Fibroblast of upper back skin (primary cell): Measurements from ENCODE around the gene TBC1D10B.
"Not testable (repeated sequence)": the region's sequence is repeated elsewhere in the genome, so short reads cannot be mapped to it uniquely, and the experiment has no call there.

Source experiments
- DNase-seq: peaks from one replicate; pipeline ENCODE4 v3.0.0-alpha.2; 2013

Gene TBC1D10B

DNA sequence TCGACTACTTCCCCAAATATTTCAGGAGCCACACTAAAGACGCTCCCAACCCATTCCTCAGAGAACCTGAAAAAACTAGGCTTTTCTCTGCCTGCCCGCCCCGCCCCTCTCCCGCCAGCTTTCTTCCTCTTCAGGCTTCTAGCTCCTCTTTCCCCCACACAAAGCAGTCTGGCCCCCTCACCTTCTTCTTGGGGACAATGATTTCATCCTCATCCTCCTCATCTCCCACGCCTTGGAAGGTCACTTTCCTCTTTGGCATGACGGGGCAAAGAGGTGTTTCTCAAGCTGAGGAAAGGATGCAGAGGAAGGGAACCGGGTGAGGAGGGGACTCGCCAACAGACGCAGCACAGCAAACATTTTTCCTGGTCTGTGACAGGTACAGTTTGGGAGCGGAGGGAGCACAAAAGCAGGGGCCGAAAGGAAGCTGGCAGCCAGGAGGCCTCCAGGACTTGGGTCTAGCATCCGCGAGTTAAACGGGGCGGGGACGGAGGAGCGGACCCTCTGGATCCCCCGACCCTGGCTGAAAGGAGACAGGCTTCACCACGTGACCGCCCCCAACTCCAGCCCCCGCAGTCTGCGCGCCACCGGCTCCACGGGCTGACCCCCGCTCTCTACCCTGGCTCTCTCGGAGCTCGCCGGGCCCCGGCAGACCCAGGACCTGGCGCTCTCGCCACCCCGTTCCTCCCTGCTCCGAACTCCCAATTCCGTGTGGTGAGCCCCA lies 15.7 kb downstream of the TBC1D10B start:
- DNase-seq: no peak

DNA sequence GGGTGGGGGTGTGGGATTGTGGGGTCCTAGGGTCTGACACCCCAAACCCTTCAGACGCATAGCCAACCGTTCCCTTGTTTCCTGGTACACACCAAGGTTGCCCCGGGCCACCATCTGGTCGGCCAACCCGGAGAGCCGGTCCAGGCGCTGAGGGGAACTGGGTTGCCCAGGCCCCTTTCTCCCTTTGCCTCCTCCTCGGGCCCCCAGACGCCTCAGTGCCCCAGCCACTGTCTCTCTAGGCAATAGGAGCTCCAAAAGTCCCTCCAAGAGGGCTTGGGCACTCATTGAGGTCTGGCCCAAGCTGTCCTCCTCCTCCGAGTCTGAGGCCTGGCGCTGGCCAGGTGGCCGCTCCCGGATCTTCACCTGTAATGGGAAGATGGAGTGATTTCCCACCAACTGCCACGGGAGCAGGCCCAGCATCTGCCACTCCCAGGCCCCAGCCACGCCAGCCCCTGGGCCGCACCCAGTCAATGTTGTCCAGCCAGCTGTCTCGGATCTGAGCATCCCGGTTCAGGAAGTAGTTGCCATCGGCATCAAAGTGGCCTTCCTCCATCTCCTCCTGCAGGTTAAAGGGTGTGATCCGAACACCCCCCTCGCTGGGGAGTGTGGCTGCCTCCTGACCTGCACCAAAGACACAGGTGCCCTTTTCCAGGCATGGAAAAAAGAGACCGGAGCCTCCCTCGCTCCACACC lies 16.7 kb downstream of the TBC1D10B start:
- no peak for DNase-seq

DNA sequence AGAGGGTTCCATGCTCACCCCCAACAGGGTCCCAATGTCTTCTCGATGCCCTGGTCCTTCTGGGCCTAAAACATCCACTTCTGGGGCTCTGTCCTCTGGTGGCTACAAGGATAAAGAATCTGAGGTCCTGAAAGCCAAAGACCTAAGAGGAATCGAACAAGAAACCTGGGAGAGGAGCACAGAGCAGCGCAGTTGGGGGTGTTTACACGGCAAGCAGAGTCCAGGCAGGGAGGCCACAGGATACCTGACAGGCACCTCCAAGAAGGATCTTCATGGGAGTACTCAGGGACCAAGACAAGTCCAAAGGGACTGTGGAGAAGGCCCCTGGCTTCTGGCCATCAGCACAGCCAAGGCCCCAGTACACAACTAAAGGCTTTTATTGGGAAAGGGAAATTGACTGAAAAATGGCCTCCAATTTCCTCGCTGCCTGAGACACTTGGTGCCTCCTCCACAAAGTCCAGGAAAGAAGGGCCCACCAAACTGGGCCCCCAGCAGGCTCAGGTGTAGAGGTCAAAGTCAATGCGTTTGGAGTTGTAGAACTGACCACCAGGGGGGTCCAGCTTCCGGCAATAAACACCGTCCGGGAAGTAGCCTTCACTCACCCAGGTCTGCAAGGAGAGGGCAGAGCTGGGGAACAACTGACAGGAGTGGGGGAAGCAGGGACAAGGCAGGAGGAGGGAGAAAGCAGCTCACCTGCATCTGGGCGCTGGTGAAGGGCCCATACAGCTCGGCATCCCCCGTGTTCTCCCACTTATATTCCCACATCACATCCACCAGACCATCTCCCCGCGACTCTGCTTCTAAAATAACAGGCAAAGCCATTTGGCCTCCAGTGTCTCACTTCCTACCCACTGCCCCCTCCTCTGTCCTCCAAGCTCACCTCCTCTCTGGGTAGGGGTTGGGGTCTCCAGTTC lies 17.5 kb downstream of the TBC1D10B start:
- no peak for DNase-seq

DNA sequence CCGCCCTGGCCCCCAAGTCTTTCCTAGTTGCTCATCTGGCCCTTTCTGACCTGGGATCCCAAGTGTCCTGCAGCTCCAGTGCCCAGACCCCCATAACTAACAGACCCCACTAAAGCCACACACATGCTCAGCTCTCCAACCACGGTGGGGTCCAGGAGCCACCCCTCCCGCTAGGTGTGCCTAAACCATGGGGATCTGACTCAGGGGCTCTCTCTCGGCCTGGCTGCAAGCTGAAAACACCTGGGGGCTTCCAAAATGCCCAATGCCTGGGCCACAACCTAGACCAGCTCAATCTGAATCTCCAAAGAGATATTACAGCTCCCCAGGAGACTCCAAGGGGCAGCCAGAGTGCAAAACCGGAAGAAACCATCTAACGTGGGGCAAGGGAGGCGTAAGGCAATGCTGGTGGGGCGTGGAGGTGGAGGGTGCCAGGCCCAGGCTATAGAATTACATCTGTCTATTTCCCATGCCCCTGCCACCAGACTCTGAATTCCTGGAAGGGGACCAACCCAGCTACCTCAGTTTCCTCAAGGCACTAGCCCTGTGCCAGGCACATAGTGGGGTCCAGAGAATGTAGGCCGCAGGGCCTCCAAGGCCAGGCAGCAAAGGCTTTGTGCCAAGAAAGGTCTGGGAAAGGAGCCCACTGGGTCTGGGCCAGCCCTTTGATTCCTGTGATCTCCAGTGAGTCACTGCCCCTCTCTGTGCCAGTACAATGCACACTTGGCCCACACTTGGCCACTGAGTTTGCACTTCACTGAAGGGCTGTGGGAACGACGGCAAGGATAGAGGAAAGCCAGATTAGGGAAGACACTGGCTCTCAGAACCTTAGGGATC lies 18.5 kb downstream of the TBC1D10B start:
- peak; percentile 72 for DNase-seq

DNA sequence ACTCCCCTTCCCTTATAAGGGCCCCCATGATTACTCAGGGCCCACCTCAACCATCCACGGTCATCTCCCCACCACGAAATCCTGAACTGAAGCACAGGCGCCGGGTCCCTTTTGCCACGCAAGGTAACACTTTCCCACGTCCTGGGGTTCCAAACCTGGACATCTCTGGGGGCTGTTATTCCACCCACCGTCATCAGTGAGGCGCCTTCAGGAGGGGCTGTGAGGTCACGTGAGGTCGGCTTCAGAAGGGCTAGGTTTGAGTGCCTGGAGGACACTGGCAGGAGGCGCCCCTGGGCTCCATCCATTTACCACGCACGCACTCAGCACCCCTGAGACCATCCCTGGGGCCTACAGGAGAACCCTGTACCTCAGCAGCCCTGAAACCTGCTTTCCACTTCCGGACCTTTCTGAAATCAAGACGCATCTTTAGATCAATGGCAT lies 19.3 kb downstream of the TBC1D10B start:
- no peak for DNase-seq

DNA sequence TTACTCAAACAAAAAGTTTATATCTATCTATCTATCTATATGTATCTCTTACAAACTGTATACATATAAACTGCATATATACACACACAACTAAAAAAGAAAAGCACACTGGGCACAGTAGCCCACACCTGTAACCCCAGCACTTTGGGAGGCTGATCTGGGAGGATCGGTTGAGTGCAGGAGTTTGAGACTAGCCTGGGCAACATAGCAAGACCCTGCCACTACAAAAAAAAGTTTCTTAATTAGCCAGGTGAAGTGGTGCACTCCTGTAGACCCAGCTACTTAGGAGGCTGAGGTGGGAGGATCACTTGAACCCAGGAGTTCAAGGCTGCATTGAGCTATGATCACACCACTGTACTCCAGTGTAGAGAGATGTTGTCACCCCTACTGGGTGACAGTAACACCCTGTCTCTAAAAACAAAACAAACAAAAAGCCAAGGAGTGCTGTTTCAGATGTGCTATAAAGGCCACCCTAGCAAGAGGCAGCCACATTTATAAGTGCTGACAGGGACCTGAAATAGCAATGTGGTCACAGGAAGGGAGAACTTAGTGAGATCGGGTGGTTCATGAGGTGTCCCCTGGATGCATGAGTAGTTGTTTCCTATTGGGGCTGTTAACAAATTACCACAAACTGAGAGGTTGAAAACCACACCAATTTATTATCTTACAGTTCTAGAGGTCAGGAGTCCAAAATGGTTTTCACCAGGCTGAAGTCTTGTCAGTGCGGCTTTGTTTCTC lies 20.0 kb downstream of the TBC1D10B start:
- DNase-seq: no peak

DNA sequence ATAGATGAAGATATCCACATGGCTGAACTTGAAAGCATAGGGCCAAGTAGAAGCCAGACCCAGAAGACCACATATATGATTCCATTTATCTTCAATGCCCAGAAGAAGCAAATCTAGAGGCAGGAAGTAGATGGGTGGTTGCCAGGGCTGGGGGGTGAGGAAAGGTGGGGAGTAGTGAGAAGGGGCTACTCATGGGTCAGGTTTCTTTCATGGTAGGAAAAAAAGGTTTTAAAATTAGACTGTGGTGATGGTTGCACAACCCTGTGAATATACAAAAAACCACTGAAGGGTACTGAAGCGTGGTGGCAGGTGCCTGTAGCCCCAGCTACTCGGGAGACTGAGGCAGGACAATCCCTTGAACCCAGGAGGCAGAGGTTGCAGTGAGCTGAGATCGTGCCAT lies 20.6 kb downstream of the TBC1D10B start:
- DNase-seq: no peak

DNA sequence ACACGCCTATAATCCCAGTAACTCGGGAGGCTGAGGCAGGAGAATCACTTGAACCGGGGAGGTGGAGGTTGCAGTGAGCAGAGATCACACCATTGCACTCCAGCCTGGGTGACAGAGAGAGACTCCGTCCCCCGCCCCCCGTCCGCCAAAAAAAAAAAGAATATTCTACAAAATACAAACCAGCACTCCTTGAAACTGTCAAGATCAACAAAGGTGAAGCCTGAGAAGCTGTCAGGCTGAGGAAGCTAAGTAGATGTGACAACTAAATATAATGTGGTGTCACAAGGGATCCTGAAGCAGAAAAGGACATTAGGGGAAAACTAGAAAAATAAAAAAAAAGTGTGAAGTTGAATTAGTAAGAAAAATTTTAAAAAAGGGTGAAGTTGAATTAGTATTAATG lies 21.4 kb downstream of the TBC1D10B start:
- DNase-seq: no peak

DNA sequence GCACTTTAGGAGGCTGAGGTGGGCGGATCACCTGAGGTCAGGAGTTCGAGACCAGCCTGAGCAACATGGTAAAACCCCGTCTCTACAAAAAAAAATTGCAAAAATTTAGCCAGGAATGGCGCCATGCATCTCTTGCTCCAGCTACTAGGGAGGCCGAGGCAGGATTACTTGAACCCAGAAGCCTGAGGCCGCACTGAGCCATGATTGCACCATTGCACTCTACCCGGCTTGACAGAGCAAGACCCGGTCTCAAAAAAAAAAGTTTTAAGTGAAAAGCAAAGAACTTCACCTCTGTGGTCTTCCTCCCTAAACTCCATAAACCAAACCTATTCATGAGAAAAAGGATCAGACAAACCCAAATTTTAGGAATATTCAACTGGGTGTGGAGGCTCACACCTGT lies 22.2 kb downstream of the TBC1D10B start:
- no peak for DNase-seq

DNA sequence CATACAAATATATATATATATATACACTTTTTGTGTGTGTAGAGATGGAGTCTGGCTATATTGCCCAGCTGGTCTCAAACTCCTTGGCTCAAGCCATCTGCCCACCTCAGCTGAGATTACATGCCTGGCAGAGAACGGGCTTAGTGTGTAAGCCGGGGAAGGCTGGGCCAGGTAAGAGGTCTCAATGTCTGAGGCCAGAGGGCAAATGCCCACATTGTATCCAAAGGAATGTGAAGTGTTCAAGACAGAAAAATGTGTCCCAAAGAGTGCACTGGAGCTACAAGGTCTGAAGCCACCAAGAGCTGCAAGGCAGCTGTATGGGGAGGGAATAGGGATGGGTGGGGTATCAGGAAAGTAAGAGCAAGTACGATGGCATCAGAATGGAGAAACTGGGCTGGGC lies 24.0 kb downstream of the TBC1D10B start:
- no peak for DNase-seq

DNA sequence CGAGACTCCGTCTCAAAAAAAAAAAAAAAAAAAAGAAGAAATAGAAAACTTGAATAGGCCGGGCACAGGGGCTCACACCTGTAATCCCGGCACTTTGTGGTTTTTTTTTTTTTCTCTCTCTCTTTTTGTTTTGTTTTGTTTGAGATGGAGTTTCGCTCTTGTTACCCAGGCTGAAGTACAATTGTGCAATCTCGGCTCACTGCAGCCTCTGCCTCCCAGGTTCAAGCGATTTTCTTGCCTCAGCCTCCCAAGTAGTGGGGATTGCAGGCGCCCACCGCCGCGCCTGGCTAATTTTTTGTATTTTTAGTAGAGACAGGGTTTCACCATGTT lies 26.8 kb downstream of the TBC1D10B start:
- DNase-seq: not testable (repeated sequence)

DNA sequence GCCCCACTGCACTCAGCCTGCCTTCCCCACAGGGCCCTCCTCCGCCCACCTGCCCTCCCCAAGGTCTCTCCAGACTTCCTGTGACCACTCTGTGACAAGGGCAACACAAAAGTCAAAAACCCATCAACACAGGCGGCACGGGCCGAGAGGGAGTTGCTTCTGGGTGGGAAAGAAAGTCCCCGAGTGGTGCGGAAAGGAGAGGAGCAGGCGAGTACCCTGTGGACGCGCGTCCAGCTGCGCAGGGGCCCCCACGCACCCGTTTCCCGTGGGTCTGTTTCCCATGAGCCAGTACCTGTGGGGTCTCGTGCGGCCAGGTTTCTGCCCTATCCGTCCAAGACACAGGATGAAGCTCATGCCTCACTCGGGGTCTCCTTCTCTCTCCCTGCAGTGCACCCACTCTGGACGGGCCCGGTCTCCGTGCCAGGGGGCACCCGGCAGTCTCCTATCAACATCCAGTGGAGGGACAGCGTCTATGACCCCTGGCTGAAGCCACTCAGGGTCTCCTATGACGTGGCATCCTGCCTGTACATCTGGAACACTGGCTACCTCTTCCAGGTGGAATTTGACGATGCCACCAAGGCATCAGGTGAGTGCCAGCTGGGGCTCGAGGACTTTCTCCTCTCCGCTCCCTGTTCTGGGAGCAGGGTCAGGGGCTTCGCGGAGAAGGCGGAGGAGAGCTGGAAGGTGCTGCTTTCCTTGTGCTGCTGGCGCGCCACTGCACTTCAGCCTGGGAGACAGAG lies 27.4 kb downstream of the TBC1D10B start:
- no peak for DNase-seq

DNA sequence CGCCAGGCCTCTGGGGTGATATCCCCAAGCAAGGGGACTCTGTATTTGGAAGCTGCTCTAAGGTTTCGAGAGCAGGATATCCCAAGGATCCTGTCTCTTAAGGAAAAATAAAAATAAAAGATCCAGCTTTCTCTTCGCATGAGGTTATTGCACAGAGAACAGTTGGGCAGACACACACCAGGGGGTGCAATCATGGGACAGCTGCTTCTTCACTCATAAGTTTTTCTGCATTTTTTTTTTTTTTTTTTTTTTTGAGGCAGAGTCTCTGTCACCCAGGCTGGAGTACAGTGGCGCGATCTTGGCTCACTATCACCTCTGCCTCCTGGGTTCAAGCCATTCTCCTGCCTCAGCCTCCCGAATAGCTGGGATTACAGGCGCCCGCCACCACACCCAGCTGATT lies 28.3 kb downstream of the TBC1D10B start:
- not testable (repeated sequence) for DNase-seq

DNA sequence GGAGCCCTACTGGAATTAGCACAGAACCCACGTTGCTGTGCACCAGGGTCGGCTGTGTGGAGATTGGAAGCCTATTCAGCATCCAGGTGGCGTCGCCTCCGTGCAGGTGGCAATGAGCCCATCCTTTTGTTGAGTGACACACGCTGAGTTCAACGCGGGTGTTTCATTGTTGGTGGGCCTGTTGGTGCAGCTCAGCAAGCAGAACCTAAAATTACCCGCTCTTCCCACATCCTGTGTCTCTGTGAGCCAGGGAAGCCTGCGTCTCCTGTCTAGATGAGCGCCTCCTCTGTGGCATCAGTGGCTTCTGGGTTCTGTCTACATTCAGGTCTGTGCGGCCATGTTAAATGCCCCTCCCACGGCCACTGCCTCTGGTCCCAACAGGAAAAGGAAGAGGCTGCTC lies 29.7 kb downstream of the TBC1D10B start:
- no peak for DNase-seq

DNA sequence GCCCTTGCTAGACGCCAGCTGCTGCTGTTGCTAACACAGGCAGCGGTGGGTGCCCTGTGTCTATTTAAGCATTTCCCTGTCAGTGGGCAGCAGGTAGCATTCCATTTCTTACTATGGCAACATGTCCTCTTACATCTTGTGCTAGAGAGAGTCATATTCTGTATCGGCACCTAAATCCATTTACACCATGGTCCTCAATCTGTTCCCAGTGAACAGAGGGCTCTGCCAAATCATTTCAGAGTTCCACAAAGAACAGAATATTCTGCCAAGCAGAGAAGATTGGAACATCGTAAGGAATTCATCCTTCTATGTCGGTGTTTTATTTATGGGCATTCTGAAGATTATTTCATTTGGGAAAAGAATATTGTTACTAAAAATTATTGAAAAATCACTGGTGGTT lies 31.6 kb downstream of the TBC1D10B start:
- not testable (repeated sequence) for DNase-seq

DNA sequence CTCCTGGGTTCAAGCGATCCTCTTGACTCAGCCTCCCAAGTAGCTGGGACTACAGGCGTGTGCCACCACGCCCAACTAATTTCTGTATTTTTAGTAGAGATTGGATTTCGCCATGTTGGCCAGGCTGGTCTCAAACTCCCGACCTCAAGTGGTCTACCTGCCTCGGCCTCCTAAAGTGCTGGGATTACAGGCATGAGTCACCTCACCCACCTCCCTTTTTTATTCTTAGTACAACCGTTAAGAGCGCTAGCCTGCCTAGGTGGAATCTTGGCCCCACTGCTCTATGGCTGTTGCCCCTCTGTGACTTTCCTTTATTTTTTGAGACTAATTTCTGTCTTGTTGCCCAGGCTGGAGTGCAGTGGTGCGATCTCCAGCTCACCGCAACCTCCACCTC lies 32.3 kb downstream of the TBC1D10B start:
- not testable (repeated sequence) for DNase-seq

DNA sequence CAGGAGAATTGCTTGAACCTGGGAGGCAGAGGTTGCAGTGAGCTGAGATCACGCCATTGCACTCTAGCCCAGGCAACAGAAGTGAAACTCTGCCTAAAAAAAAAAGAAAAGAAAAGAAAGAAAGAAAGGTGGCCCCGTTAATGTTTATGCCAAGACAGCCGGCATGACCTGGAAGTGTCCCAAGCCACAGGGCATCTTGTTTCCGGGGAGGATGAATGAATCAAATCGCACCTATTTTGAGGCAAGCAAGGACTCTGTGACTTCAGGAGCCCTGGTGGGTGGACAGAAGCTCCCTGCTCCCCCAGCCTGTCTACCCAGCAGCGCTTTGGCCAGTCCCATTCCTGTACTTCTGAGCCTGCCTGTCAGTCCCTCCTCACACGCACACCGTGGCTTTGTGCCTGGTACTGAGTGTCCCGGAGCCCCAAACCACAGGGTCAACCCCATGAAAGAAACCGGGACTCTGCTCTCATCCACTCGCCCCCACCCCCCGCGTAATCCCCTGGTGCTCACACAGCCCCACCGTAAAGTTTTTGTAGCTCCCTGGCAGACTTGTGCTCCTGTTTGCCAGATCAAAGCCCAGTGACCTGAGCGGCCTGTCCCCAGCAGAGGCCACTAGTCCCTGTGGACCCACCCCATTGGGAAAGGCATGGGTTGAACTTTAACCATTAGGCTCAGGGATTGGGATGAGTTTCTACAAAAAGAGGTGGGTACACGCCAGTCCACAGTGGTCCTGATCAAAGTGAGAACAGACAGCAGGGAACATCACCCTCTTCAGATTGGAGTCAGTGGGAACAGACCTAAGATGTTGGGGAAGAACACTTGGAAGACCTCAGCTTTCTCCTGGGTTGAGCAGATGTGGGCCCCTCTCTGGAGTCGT lies 34.5 kb downstream of the TBC1D10B start:
- DNase-seq: no peak

DNA sequence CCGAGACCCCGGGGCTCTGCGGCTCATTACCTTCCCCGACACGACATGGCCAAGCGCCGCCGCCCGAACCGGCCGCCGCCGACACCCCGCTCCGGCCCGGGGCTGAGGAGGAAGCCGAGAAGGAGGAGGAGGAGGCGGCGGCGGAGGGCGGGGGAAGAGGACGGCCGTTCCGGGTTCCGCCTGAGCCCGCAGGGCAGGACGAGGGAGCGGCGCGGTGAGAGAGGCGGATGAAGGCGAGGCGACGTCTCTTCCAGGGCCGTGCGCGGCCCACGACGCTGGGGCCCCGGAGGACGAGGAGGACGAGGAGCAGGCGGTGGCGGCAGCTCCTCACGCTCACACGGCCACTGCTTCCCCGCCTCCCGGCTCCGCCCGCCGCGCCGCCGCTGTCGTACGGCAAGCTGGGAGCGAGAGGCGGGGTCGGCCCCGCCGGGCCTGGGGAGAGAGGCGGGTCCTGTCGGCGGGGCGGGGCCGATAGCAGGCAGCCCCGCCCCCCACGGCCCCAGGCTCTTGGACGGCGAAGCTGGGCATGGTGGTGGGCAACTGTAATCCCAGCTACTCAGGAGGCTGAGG lies 35.2 kb downstream of the TBC1D10B start:
- peak; percentile 69 for DNase-seq

DNA sequence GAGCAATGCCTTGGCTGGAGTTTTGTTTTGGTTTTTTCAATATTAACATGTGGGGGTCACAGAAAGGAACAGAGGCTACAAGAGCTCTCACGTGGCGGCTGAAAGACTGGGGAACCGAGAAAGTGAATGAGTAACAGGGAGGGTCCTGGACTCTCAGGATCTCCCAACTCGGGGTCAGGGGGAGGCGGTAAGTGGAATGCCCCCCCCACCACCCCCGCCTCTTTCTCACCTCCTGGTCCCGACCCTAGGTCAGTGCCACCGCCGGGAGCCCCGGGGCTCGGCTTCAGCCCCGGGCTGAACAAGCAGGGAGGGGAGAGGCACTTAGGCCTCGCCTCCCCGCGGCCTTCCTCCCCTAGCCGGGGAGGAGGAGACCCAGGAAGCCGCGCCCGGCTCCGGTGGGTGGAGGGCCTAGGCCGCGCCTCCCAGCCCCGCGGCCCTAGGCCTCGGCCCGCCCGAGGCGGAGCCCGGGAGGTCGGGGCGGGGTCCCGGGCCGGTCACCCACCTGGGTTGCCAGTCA lies 35.8 kb downstream of the TBC1D10B start:
- peak; percentile 71 for DNase-seq

DNA sequence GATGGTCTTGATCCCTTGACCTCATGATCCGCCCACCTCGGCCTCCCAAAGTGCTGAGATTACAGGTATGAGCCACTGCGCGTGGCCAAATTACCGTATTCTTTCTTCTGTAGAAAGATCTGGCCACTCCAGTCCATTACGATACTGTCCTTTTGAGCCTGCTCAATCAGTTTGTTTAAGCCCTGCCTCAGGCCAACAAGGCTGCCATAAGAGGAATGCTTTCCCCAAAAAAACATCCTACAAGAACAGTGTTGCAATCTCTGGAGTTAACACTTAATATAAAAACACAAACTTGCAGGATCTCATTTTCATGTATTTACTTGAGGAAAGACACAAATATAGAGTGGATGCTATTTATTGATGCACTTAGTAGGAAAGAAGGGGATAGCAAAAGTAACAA lies 46.1 kb downstream of the TBC1D10B start:
- not testable (repeated sequence) for DNase-seq
